Measurements from ENCODE around the gene MTARC1. TPM values are rescaled to one million over a fixed set of nuclear protein-coding genes. Genes with fewer than 3 reads are reported as not detected.

MTARC1 gene
- total RNA-seq, 4 donors from 2014 or later, result 4.2 to 6.6 (median 5.1) TPM

DNA sequence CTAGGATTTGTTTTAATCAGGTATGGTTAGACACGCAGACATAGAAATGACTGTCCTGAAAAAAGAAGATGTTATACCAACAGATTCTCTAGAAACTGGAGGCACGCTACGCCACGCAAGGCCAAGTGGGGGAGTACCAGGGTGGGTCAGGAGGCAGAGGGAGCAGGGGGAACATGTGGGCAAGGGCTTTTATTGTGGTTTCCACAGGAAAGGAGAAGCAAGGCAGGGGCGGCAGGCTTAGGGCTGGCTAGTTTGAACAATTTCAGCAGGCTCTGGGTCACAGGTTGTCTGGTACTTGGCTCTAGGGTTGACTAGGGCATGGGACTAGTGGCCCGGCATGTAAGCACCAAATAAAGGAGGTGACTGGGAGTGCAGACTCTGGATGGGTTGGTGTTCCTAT lies 31.4 kb upstream of the MTARC1 start:
- no peak for DNase-seq (ENCODE audit: extremely low spot score)
- Histone ChIP-seq H3K4me3 (no peak overlapping the region), H3K4me1 (peaks cover 19 to 31% (median 25%) of the 10 kb centered on the region in 4 donors), H3K36me3 (peaks cover 14 to 51% (median 36%) of the 10 kb centered on the region in 4 donors), H3K27me3 (no peaks in the 10 kb centered on the region), H3K27ac (replicated peaks in 1 of 4) (no peak overlapping the region), H3K9me3 (no peaks in the 10 kb centered on the region)
- intact Hi-C loops (cut with DNase I), result no loop called here
- WGBS, result 96% methylated on average over 6 of the region's 6 CpGs
- no peak for TF ChIP-seq EP300 (IDR thresholded peaks at IDR 0.05)

DNA sequence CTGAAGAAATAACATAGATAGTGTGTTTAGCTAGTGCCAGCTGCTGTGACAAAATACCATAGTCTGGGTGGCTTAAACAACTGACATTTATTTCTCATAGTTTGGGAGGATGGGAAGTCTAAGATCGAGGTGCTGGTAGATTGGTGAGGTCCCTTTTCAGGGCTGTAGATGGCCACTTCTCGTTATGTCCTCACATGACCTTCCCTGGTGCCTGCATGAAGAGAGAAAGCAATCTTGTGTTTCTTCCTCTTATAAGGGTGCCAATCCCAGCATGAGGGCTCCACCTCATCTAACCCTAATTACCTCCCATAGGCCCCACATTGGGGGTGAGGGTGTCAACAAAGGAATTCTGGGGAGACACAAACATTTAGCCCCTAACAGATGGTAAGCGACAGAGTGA lies 29.3 kb upstream of the MTARC1 start:
- no peak for TF ChIP-seq EP300 (IDR thresholded peaks at IDR 0.05)
- TF ChIP-seq POLR2A (IDR thresholded peaks at IDR 0.05; ENCODE audit: low read depth), result no peak
- no peak for TF ChIP-seq POLR2AphosphoS5 (IDR thresholded peaks at IDR 0.05)
- TF ChIP-seq, protein P1, sequence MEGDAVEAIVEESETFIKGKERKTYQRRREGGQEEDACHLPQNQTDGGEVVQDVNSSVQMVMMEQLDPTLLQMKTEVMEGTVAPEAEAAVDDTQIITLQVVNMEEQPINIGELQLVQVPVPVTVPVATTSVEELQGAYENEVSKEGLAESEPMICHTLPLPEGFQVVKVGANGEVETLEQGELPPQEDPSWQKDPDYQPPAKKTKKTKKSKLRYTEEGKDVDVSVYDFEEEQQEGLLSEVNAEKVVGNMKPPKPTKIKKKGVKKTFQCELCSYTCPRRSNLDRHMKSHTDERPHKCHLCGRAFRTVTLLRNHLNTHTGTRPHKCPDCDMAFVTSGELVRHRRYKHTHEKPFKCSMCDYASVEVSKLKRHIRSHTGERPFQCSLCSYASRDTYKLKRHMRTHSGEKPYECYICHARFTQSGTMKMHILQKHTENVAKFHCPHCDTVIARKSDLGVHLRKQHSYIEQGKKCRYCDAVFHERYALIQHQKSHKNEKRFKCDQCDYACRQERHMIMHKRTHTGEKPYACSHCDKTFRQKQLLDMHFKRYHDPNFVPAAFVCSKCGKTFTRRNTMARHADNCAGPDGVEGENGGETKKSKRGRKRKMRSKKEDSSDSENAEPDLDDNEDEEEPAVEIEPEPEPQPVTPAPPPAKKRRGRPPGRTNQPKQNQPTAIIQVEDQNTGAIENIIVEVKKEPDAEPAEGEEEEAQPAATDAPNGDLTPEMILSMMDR (IDR thresholded peaks at IDR 0.05), result no peak
- no peak overlapping the region for H3K4me3 ChIP-seq
- intact Hi-C loops (cut with DNase I), result no loop called here
- peaks cover 14 to 65% (median 47%) of the 10 kb centered on the region in 4 donors for H3K36me3 ChIP-seq
- no peak overlapping the region for H3K27ac ChIP-seq (replicated peaks in 1 of 4)
- no peaks in the 10 kb centered on the region for H3K9me3 ChIP-seq
- peaks cover 3 to 10% (median 8%) of the 10 kb centered on the region in 4 donors for H3K4me1 ChIP-seq
- DNase-seq (ENCODE audit: extremely low spot score), result no peak
- no peaks in the 10 kb centered on the region for H3K27me3 ChIP-seq
- 89% methylated on average over 3 of the region's 3 CpGs for WGBS

DNA sequence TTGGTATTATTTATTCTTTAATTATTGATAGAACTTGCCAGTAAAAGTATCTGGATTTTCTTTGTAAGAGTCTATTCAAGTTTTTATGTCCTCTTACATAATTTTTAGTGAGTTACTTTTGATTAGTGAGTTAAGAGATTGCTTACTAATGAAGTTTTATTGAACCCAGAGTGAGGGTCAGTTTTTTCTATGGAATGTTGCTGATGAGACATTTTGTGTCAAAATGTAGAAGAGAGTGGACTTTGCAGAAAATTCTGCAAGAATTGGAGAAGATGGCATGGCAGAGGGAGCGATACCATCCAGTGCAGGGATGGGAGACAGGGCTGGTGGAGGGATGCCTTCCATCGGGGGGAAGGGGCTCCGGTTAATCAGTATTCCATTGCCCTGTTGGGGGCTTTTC lies 27.6 kb upstream of the MTARC1 start:
- Histone ChIP-seq H3K27me3 (no peaks in the 10 kb centered on the region), H3K4me1 (no peaks in the 10 kb centered on the region), H3K27ac (replicated peaks in 1 of 4) (no peak overlapping the region), H3K9me3 (no peaks in the 10 kb centered on the region), H3K36me3 (peaks cover 14 to 82% (median 62%) of the 10 kb centered on the region in 4 donors), H3K4me3 (no peak overlapping the region)
- TF ChIP-seq POLR2AphosphoS5 (IDR thresholded peaks at IDR 0.05) (no peak), EP300 (IDR thresholded peaks at IDR 0.05) (no peak), POLR2A (IDR thresholded peaks at IDR 0.05; ENCODE audit: low read depth) (no peak)
- TF ChIP-seq, protein P1 (IDR thresholded peaks at IDR 0.05), result no peak
- no peak for DNase-seq (ENCODE audit: extremely low spot score)
- intact Hi-C loops (cut with DNase I), result no loop called here
- 95% methylated on average over 3 of the region's 3 CpGs for WGBS

DNA sequence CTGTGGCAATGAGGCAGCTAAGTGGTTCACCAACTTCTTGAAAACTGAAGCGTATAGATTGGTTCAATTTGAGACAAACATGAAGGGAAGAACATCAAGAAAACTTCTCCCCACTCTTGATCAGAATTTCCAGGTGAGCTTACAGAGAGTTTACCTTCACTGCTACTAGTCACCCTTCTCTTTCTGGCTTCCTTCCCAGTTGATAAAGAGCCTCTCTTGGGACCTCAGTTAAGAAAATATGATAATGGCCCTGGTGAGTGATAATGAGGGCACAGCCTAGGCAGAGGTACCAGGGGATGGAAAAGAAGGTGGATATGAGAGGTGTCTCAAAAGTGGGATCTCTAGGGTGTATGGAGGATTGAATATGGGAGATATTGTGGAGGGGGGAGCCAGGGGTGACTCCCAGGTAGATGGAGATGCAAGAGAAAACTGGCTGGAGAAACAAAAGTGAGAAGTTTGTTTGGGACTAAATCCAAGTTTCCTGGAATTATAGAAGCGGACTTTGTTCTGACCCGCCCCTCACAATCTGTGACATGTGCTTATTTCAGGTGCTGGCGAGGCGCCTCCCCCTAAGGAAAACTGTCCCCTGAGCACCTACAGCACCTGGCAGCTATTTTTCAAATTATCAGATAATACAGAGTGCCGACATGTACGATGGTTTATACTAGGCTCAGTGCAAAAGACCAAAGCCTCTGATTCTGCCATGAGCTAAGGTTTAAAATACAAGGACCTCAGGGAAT lies 24.9 kb upstream of the MTARC1 start:
- TF ChIP-seq POLR2A (IDR thresholded peaks at IDR 0.05; ENCODE audit: low read depth) (no peak), POLR2AphosphoS5 (IDR thresholded peaks at IDR 0.05) (no peak), EP300 (IDR thresholded peaks at IDR 0.05) (no peak)
- TF ChIP-seq, protein P1 (IDR thresholded peaks at IDR 0.05), result no peak
- H3K36me3 ChIP-seq, result peaks cover 0 to 74% (median 54%) of the 10 kb centered on the region in 4 donors
- intact Hi-C loops (cut with DNase I), result no loop called here
- WGBS, result 95% methylated on average over 7 of the region's 7 CpGs
- H3K9me3 ChIP-seq, result no peaks in the 10 kb centered on the region
- no peak overlapping the region for H3K27ac ChIP-seq (replicated peaks in 1 of 4)
- H3K27me3 ChIP-seq, result no peaks in the 10 kb centered on the region
- no peak overlapping the region for H3K4me3 ChIP-seq
- H3K4me1 ChIP-seq, result peaks cover 2 to 8% (median 6%) of the 10 kb centered on the region in 4 donors
- no peak for DNase-seq (ENCODE audit: extremely low spot score)

DNA sequence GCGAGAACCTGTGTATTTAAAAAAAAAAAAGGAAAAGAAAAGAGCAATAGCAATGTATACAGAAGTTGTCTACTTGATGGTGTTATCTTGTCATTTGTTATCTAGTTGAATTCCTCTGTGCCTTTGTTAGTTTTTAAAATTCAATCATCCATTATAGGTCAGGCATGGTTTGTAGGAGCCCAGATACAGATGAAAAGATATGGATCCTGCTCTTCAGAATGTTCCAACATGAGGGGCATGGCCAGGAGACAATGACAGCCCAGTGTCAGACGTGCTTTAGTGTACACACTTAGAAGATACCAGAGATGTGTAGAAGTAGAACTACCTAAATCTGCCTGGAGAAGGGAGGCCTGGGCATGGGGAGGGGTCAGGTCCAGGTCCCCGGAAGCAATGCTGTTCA lies 22.0 kb upstream of the MTARC1 start:
- no peak for TF ChIP-seq POLR2A (IDR thresholded peaks at IDR 0.05; ENCODE audit: low read depth)
- TF ChIP-seq, protein P1 (IDR thresholded peaks at IDR 0.05), result no peak
- no peak for TF ChIP-seq EP300 (IDR thresholded peaks at IDR 0.05)
- no peak for TF ChIP-seq POLR2AphosphoS5 (IDR thresholded peaks at IDR 0.05)
- H3K27ac ChIP-seq (replicated peaks in 1 of 4), result peak overlapping the region in 1 of 4 donors; percentile 59
- DNase-seq (ENCODE audit: extremely low spot score), result no peak
- H3K36me3 ChIP-seq, result peaks cover 0 to 64% (median 56%) of the 10 kb centered on the region in 4 donors
- H3K27me3 ChIP-seq, result no peaks in the 10 kb centered on the region
- intact Hi-C loops (cut with DNase I), result no loop called here
- 97% methylated on average over 3 of the region's 3 CpGs for WGBS
- no peaks in the 10 kb centered on the region for H3K9me3 ChIP-seq
- H3K4me3 ChIP-seq, result no peak overlapping the region
- H3K4me1 ChIP-seq, result peaks cover 14 to 22% (median 20%) of the 10 kb centered on the region in 4 donors

Data from esophagus muscularis mucosa (tissue), 4 donors.